HT1080 (cell line): ENCODE measurements around the gene TMEM196. TPM values are rescaled to one million over a fixed set of nuclear protein-coding genes. Genes with fewer than 3 reads are reported as not detected.
"Not testable (repeated sequence)": the region's sequence is repeated elsewhere in the genome, so short reads cannot be mapped to it uniquely, and the experiment has no call there.

Experiments used
- DNase-seq: peaks from one replicate; pipeline ENCODE4 v3.0.0-alpha.2; 2015; ENCODE audit warnings: low read depth
- small RNA-seq: library from RNA; depleted of rRNA; stranded (forward); fragments of <200 nt; gene quantifications from one replicate; pipeline ENCODE3, GENCODE V24; 2014
- total RNA-seq: library from RNA; depleted of rRNA; stranded (reverse); fragments of >200 nt; shearing (Covaris generic); gene quantifications from 2 replicates; pipeline ENCODE4 v1.2.3, GENCODE V29; 2014; rRNA removed

The TMEM196 gene
- total RNA-seq, 1 experiment from 2014 or later: not detected

- peak; percentile 94 for DNase-seq
These were observed 64.8 kb downstream of the TMEM196 start, which contains the start of gene POLR1F for GRCh38 chr7:19708397-19709248. TSS of gene POLR1F (minus strand) at chr7:19709037. CDS start at chr7:19709016, 21 bp downstream.

GRCh38 chr7:19707240-19707639, 66.2 kb downstream of the TMEM196 start:
- DNase-seq: peak; percentile 15

GRCh38 chr7:19705663-19706062, 67.8 kb downstream of the TMEM196 start:
- DNase-seq: no peak

- no peak for DNase-seq
These were observed 71.9 kb downstream of the TMEM196 start for GRCh38 chr7:19701471-19701870.

GRCh38 chr7:19700936-19701335, 72.5 kb downstream of the TMEM196 start:
- no peak for DNase-seq

- no peak for DNase-seq
These were observed 75.1 kb downstream of the TMEM196 start for GRCh38 chr7:19698331-19698730.

GRCh38 chr7:19696926-19697325, 76.5 kb downstream of the TMEM196 start:
- no peak for DNase-seq

GRCh38 chr7:19692111-19692828, 81.1 kb downstream of the TMEM196 start:
- DNase-seq: no peak

GRCh38 chr7:19690736-19691135, 82.7 kb downstream of the TMEM196 start:
- peak; percentile 20 for DNase-seq

GRCh38 chr7:19689130-19689529, 84.3 kb downstream of the TMEM196 start:
- DNase-seq: not testable (repeated sequence)

GRCh38 chr7:19681596-19681995, 91.8 kb downstream of the TMEM196 start:
- DNase-seq: no peak

GRCh38 chr7:19677180-19677579, 96.2 kb downstream of the TMEM196 start:
- no peak for DNase-seq

GRCh38 chr7:19675816-19676215, 97.6 kb downstream of the TMEM196 start:
- no peak for DNase-seq

GRCh38 chr7:19674266-19674960, 99.0 kb downstream of the TMEM196 start:
- peak; percentile 3 for DNase-seq

- peak; percentile 23 for DNase-seq
These were observed 102.6 kb downstream of the TMEM196 start for GRCh38 chr7:19670806-19671205.

Small RNA genes lying within 50 kb of the gene (small RNA-seq; reads per million reads assigned to genes)
- not detected for gene MIR3146

Other genes starting within 250 kb of the TMEM196 start
- gene POLR1F, start 64.6 kb downstream of the TMEM196 start, total RNA-seq: 27.7 and 29.0 TPM in 2 replicates